AG09309 (cell line): ENCODE data around the gene TBC1D7.

Experiments used
- DNase-seq: peaks from one replicate; pipeline ENCODE4 v3.0.0-alpha.2; 2010; ENCODE audit warnings: low read depth
- H3K4me3 ChIP-seq: 2 replicates; pipeline ENCODE4 v1.5.1; 2011; ENCODE audit warnings: mild to moderate bottlenecking, low read depth, low read length, moderate library complexity; ENCODE audit not compliant: control insufficient read depth
- CTCF ChIP-seq: IDR thresholded peaks from 2 replicates; pipeline ENCODE4 v1.5.1; 2011; ENCODE audit warnings: mild to moderate bottlenecking, low read depth, low read length, inconsistent platforms; ENCODE audit not compliant: insufficient read depth, control insufficient read depth; ENCODE audit errors: missing control alignments

Gene TBC1D7

GRCh38 chr6:13351271-13351670 lies 22.9 kb upstream of the TBC1D7 start:
- H3K4me3 ChIP-seq = no peak overlapping the region
- no peak for TF ChIP-seq CTCF
- DNase-seq = no peak

GRCh38 chr6:13349811-13350506 lies 21.6 kb upstream of the TBC1D7 start:
- no peak overlapping the region for H3K4me3 ChIP-seq
- DNase-seq = no peak
- no peak for TF ChIP-seq CTCF

DNA sequence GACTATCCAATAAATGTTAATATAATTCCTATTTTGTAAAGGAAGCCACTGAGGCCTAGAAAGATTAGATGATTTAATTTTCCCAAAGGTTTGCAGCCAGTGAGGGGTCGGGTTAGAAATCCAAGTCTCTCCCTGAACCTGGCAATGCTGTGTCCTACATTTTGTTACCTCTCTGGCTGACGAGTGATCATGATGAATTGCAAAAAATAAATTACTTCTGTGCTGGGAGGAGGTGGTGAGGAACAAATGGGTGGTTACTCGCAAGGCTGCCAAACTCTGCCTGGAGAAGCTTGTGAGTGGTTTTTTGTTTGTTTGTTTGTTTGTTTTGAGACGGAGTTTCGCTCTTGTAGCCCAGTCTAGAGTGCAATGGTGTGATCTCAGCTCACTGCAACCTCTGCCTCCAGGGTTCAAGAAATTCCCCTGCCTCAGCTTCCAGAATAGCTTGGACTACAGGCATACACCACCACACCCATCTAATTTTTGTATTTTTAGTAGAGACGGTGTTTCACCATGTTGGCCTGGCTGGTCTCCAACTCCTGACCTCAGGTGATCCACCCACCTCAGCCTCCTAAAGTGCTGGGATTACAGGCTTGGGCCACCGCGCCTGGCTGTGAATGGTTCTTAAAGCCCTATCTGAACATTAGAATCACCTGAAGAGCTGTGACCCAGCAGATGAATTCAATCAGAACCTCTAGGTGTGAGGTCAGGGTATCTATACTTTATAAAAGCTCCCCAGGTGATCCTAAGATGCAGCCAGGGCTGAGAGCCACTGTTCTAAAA lies 20.2 kb upstream of the TBC1D7 start:
- DNase-seq = no peak
- no peak for TF ChIP-seq CTCF
- H3K4me3 ChIP-seq = no peak overlapping the region

DNA sequence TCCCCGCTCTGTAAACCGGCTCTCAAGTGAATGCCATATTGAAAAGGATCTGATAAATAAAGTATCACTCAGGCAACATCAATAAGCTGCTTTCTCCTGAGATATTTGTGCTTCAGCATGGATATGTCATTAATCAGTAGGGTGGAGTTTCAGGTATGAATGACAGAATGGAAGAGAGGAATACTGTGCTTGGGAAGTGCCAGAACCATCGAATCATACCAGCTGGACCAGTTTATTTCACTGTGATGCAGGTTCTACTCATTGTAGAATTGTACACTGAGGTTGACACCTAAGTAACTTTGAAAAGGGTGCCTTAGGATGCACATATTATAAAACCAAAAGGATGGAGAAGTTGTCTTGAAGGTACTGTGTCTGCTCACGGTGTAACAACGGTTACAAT lies 17.9 kb upstream of the TBC1D7 start:
- TF ChIP-seq CTCF = no peak
- no peak for DNase-seq
- no peak overlapping the region for H3K4me3 ChIP-seq

DNA sequence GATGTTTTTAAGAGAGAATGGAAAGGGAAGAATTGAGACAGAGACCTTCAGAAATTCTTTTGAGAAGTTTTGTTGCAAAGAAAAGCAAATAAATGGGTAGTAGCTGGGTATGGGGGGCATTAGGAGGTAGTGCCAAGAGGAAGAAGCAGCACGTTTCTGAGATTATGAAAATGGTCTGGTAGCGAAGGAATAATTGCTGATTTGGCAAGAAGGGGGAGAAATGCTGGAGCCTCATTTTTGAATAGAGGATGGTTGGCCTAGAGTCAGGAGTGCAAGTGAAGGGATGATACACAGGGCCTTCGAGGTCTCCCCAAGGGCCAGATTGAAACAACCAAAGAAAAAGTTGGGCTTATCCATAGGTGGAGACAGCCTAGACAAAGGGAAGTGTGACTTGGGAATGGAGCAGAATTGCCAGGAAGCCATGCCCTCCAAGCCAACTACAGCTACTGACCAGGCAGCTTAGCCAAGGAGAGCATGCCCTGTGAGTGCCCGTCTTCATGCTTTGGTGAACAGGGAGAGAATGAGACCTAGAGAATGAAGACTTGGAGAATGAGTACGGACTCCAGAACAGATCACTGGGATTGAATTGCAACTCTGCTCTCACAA lies 14.2 kb upstream of the TBC1D7 start:
- H3K4me3 ChIP-seq = no peak overlapping the region
- no peak for DNase-seq
- TF ChIP-seq CTCF = no peak

DNA sequence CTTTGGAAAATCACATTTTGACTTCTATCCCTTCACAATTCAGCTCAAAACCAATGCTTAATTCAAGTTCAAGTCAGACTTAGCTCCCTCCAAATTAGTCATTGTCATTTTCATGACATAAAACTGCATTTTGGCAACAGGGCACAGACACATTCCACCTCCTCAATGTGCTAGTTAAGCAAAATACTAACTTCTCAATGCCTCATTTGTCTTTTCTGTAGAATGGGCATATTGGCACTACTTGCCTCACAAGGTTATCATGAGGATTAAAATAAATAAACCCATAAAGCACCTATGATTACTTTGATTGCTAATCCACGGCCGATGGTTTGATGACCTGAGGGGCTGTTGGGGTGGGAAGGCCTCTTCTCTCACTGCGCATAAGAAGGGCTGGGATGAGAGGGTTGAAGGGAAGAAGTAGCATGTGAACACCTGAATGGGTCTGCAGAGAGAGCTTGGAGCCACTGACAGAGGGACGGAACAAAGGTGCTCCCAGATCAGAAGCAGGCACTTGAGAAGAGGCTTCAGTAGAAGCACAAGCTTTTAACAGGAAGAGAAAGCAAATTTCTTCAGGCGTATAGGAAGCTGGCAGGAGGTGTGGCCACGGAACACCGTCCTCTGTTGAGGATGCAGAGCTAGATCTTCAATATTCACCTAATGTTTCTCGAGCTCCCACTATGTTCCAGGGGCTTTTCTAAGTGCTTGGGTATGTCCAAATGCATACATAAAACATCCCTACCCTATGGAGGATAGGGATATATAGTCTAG lies 11.7 kb upstream of the TBC1D7 start:
- TF ChIP-seq CTCF = no peak
- H3K4me3 ChIP-seq = no peak overlapping the region
- no peak for DNase-seq
